Hepatocyte (in vitro differentiated cells): ENCODE measurements around the gene AP1S3.

Experiments
- CTCF ChIP-seq: fragments of 200-600 bp; sonication (generic); IDR thresholded peaks from 2 replicates; pipeline ENCODE4 v1.5.1; 2016; ENCODE audit warnings: antibody characterized with exemption, mild to moderate bottlenecking; ENCODE audit not compliant: poor library complexity
- EZH2 ChIP-seq: fragments of 200-600 bp; sonication (generic); IDR thresholded peaks from 2 replicates; pipeline ENCODE4 v1.6.1; 2016; ENCODE audit warnings: antibody characterized with exemption, mild to moderate bottlenecking, borderline replicate concordance

GRCh38 chr2:223877721-223878410 lies 40.5 kb upstream of the AP1S3 start:
- no peak for TF ChIP-seq CTCF
- no peak for TF ChIP-seq EZH2
